ENCODE measurements around the gene KRT35. TPM values are rescaled to one million over a fixed set of nuclear protein-coding genes. Genes with fewer than 3 reads are reported as not detected.
A peak's percentile ranks its signal among the peaks of the same experiment; 100 is the strongest.

Gene KRT35
- total and polyA plus RNA-seq, 4 experiments from 2014 or later: not detected

DNA sequence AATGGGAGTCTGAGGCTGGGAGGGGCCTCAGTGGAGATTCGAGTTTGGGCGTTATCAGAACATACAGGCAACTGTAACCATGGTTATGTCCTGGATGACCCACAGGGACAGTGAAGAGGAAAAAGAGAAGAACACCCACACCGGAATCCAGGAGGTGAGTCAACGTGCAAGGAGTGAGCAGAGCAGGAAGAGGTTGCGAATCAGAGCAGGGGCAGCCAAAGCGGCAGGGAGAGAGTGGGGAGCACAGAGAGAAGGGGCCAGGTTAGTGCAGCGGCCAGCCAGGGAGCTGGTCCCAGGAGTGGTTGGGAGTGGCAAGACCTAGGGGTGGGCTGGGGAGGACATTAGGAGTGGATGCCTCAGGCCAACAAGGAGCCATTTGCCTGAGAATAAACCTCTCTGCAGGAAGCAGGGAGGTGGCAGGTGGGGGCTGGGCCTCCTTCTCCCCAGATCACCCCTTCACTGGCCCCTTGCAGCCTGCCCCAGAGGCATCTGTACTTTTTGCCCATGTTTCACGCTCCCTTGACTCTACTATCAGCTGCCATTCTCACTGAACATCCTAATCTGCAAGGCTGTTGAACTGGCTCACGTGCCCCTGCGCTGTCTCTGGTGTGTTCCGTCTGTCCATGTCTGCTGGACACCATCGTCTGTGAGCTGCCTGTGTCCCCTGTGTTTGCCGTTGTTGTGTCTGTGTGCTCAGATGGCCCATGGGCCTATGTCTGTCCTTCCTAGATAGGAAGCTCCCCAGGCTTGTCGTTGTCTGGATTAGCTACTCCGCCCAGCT lies 19.4 kb upstream of the KRT35 start:
- H3K4me3 Mint-ChIP-seq: no peak overlapping the region
- H3K27ac Mint-ChIP-seq: peak overlapping the region in 4 of 7 donors; percentile 8 to 67 (median 28)
- Histone ChIP-seq H3K27me3 (ENCODE audit: insufficient read depth, low read length) (no peaks in the 10 kb centered on the region), H3K4me1 (ENCODE audit: insufficient read depth, low read length) (peaks cover 11% of the 10 kb centered on the region), H3K9me3 (ENCODE audit: control insufficient read depth in 1 of 2, low read length in 2 of 2) (no peaks in the 10 kb centered on the region), H3K36me3 (ENCODE audit: insufficient read depth, low read length) (no peaks in the 10 kb centered on the region), H3K27ac (ENCODE audit: low read depth, low read length) (no peak overlapping the region), H3K4me3 (ENCODE audit: low read length in 2 of 2) (no peak overlapping the region)
- peaks cover 4 to 23% (median 11%) of the 10 kb centered on the region in 4 donors for H3K4me1 Mint-ChIP-seq
- intact Hi-C loops (cut with micrococcal nuclease): no loop called here
- no peak for DNase-seq
- no peaks in the 10 kb centered on the region for H3K36me3 Mint-ChIP-seq
- POLR2A ChIA-PET (ENCODE audit: partially characterized antibody): no interaction called here
- CTCF ChIA-PET (ENCODE audit: partially characterized antibody): interaction anchor here (0.6 kb wide), 1 partner anchor 593 kb away, joined by 3 read pairs; no protein-coding TSS in a partner anchor
- no peaks in the 10 kb centered on the region for H3K27me3 Mint-ChIP-seq
- H3K9me3 Mint-ChIP-seq: no peaks in the 10 kb centered on the region

GRCh38 chr17:41499714-41500113 lies 18.8 kb upstream of the KRT35 start:
- POLR2A ChIA-PET (ENCODE audit: partially characterized antibody): no interaction called here
- DNase-seq: peak in 1 of 5 donors; percentile 15
- CTCF ChIA-PET (ENCODE audit: partially characterized antibody): no interaction called here
- no peaks in the 10 kb centered on the region for H3K27me3 ChIP-seq (ENCODE audit: insufficient read depth, low read length)
- H3K9me3 Mint-ChIP-seq: no peaks in the 10 kb centered on the region
- intact Hi-C loops (cut with micrococcal nuclease): loop anchor here (5.0 kb wide), 1 partner anchor 177 kb away; no protein-coding TSS in a partner anchor
- H3K4me1 Mint-ChIP-seq: peaks cover 4 to 23% (median 11%) of the 10 kb centered on the region in 4 donors
- H3K27ac Mint-ChIP-seq: peak overlapping the region in 3 of 7 donors; percentile 7 to 61 (median 44)
- H3K36me3 Mint-ChIP-seq: no peaks in the 10 kb centered on the region
- no peak overlapping the region for H3K27ac ChIP-seq (ENCODE audit: low read depth, low read length)
- no peak overlapping the region for H3K4me3 ChIP-seq (ENCODE audit: low read length in 2 of 2)
- H3K27me3 Mint-ChIP-seq: no peaks in the 10 kb centered on the region
- H3K4me1 ChIP-seq (ENCODE audit: insufficient read depth, low read length): peaks cover 11% of the 10 kb centered on the region
- no peak overlapping the region for H3K4me3 Mint-ChIP-seq
- no peaks in the 10 kb centered on the region for H3K9me3 ChIP-seq (ENCODE audit: control insufficient read depth in 1 of 2, low read length in 2 of 2)
- H3K36me3 ChIP-seq (ENCODE audit: insufficient read depth, low read length): no peaks in the 10 kb centered on the region

DNA sequence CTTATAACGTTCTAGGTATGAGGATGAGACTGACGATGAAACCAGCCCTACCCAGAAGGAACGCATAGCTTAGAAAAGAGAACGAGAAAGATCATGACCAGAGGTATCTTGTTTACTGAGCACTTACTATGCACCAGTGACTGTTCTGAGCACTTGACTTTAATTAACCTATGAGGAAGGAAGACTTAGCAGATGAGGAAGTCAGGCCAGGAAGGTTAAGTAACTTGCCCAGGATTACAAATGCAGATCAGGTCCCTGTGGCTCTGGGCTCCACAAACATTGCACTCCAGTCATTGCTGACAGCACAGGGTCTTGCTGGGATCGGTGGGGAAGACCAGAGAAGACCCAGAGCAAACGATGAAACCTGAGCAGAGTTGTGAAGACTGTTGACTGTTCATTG lies 17.3 kb upstream of the KRT35 start:
- no peaks in the 10 kb centered on the region for H3K36me3 Mint-ChIP-seq
- H3K27ac Mint-ChIP-seq: peak overlapping the region in 2 of 7 donors; percentile 13 to 70
- no peaks in the 10 kb centered on the region for H3K36me3 ChIP-seq (ENCODE audit: insufficient read depth, low read length)
- H3K4me3 Mint-ChIP-seq: no peak overlapping the region
- ChIA-PET POLR2A (ENCODE audit: partially characterized antibody) (no interaction called here), CTCF (ENCODE audit: partially characterized antibody) (interaction anchor here (1.0 to 1.4 kb wide), 2 partner anchors 14 to 176 kb away, joined by 3 to 4 read pairs; no protein-coding TSS in a partner anchor)
- H3K27ac ChIP-seq (ENCODE audit: low read depth, low read length): no peak overlapping the region
- H3K4me1 ChIP-seq (ENCODE audit: insufficient read depth, low read length): peaks cover 11% of the 10 kb centered on the region
- no peak overlapping the region for H3K4me3 ChIP-seq (ENCODE audit: low read length in 2 of 2)
- no peak for DNase-seq
- H3K9me3 Mint-ChIP-seq: no peaks in the 10 kb centered on the region
- no peaks in the 10 kb centered on the region for H3K27me3 Mint-ChIP-seq
- no peaks in the 10 kb centered on the region for H3K9me3 ChIP-seq (ENCODE audit: control insufficient read depth in 1 of 2, low read length in 2 of 2)
- intact Hi-C loops (cut with micrococcal nuclease): loop anchor here (5.0 kb wide), 1 partner anchor 176 kb away; no protein-coding TSS in a partner anchor
- H3K27me3 ChIP-seq (ENCODE audit: insufficient read depth, low read length): no peaks in the 10 kb centered on the region
- peaks cover 6 to 27% (median 11%) of the 10 kb centered on the region in 4 donors for H3K4me1 Mint-ChIP-seq

- Mint-ChIP-seq H3K27me3 (no peaks in the 10 kb centered on the region), H3K4me3 (peak overlapping the region in 3 of 8 donors; percentile 42 to 64 (median 51)), H3K36me3 (no peaks in the 10 kb centered on the region), H3K27ac (peak overlapping the region in 4 of 7 donors; percentile 72 to 80 (median 75)), H3K9me3 (no peaks in the 10 kb centered on the region), H3K4me1 (peaks cover 7 to 35% (median 12%) of the 10 kb centered on the region in 4 donors)
- no peak overlapping the region for H3K27ac ChIP-seq (ENCODE audit: low read depth, low read length)
- no peaks in the 10 kb centered on the region for H3K36me3 ChIP-seq (ENCODE audit: insufficient read depth, low read length)
- ChIA-PET POLR2A (ENCODE audit: partially characterized antibody) (no interaction called here), CTCF (ENCODE audit: partially characterized antibody) (interaction anchor here (0.8 to 2.1 kb wide), 6 partner anchors 9 to 175 kb away, joined by 3 to 8 read pairs (median 4); no protein-coding TSS in a partner anchor)
- DNase-seq: peak; percentile 43 to 61 (median 56)
- H3K27me3 ChIP-seq (ENCODE audit: insufficient read depth, low read length): no peaks in the 10 kb centered on the region
- intact Hi-C loops (cut with micrococcal nuclease): loop anchor here (2.0 to 5.0 kb wide), 3 partner anchors 175 to 588 kb away; no protein-coding TSS in a partner anchor
- H3K4me1 ChIP-seq (ENCODE audit: insufficient read depth, low read length): peaks cover 11% of the 10 kb centered on the region
- no peaks in the 10 kb centered on the region for H3K9me3 ChIP-seq (ENCODE audit: control insufficient read depth in 1 of 2, low read length in 2 of 2)
- no peak overlapping the region for H3K4me3 ChIP-seq (ENCODE audit: low read length in 2 of 2)
These were observed 16.0 kb upstream of the KRT35 start for GRCh38 chr17:41496803-41497484.

- DNase-seq: peak in 1 of 5 donors; percentile 8
- H3K27me3 Mint-ChIP-seq: no peaks in the 10 kb centered on the region
- no peak overlapping the region for H3K4me3 ChIP-seq (ENCODE audit: low read length in 2 of 2)
- H3K27ac ChIP-seq (ENCODE audit: low read depth, low read length): no peak overlapping the region
- peaks cover 10 to 48% (median 22%) of the 10 kb centered on the region in 4 donors for H3K4me1 Mint-ChIP-seq
- H3K9me3 ChIP-seq (ENCODE audit: control insufficient read depth in 1 of 2, low read length in 2 of 2): no peaks in the 10 kb centered on the region
- peaks cover 23% of the 10 kb centered on the region for H3K4me1 ChIP-seq (ENCODE audit: insufficient read depth, low read length)
- no peaks in the 10 kb centered on the region for H3K9me3 Mint-ChIP-seq
- POLR2A ChIA-PET (ENCODE audit: partially characterized antibody): no interaction called here
- intact Hi-C loops (cut with micrococcal nuclease): no loop called here
- no peaks in the 10 kb centered on the region for H3K27me3 ChIP-seq (ENCODE audit: insufficient read depth, low read length)
- H3K36me3 Mint-ChIP-seq: no peaks in the 10 kb centered on the region
- no peak overlapping the region for H3K4me3 Mint-ChIP-seq
- CTCF ChIA-PET (ENCODE audit: partially characterized antibody): interaction anchor here (1.2 to 2.0 kb wide), 2 partner anchors 172 to 585 kb away, joined by 3 to 9 read pairs; no protein-coding TSS in a partner anchor
- H3K36me3 ChIP-seq (ENCODE audit: insufficient read depth, low read length): no peaks in the 10 kb centered on the region
- H3K27ac Mint-ChIP-seq: peak overlapping the region in 3 of 7 donors; percentile 71 to 80 (median 77)
These were observed 13.6 kb upstream of the KRT35 start for GRCh38 chr17:41494524-41494923.

DNA sequence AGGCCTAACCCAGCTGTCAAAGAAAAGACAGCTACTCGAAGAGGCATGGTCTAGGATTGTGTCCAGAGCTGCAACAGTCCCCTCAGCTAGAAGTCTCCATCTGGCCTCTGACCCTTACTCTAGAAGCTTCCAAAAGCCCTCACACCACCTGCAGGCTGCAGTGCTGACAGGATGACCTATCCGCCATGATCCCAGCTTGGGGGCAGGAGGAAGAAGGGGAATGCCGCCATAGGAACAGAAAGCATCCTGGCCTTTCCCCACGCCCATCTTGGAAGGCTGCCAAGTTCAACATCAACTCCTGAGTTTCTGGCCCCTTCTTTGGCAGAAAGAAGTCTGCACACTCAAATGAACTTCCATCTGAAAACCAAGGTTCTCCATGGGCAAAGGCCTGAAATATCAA lies 11.8 kb upstream of the KRT35 start:
- POLR2A ChIA-PET (ENCODE audit: partially characterized antibody): interaction anchor here (1.3 kb wide), 1 partner anchor 152 kb away, joined by 3 read pairs; no protein-coding TSS in a partner anchor
- Histone ChIP-seq H3K27me3 (ENCODE audit: insufficient read depth, low read length) (no peaks in the 10 kb centered on the region), H3K36me3 (ENCODE audit: insufficient read depth, low read length) (no peaks in the 10 kb centered on the region), H3K4me1 (ENCODE audit: insufficient read depth, low read length) (peaks cover 23% of the 10 kb centered on the region), H3K27ac (ENCODE audit: low read depth, low read length) (no peak overlapping the region), H3K4me3 (ENCODE audit: low read length in 2 of 2) (no peak overlapping the region), H3K9me3 (ENCODE audit: control insufficient read depth in 1 of 2, low read length in 2 of 2) (no peaks in the 10 kb centered on the region)
- no peaks in the 10 kb centered on the region for H3K36me3 Mint-ChIP-seq
- CTCF ChIA-PET (ENCODE audit: partially characterized antibody): interaction anchor here (0.9 to 1.3 kb wide), 2 partner anchors 170 kb away, joined by 3 to 4 read pairs; no protein-coding TSS in a partner anchor
- H3K4me1 Mint-ChIP-seq: peaks cover 10 to 38% (median 21%) of the 10 kb centered on the region in 4 donors
- H3K9me3 Mint-ChIP-seq: no peaks in the 10 kb centered on the region
- intact Hi-C loops (cut with micrococcal nuclease): no loop called here
- no peak overlapping the region for H3K4me3 Mint-ChIP-seq
- DNase-seq: no peak
- no peaks in the 10 kb centered on the region for H3K27me3 Mint-ChIP-seq
- peak overlapping the region in 1 of 7 donors; percentile 30 for H3K27ac Mint-ChIP-seq

GRCh38 chr17:41492351-41492750 lies 11.4 kb upstream of the KRT35 start:
- Mint-ChIP-seq H3K36me3 (no peaks in the 10 kb centered on the region), H3K27ac (peak overlapping the region in 3 of 7 donors; percentile 5 to 42 (median 37)), H3K27me3 (no peaks in the 10 kb centered on the region), H3K4me3 (no peak overlapping the region), H3K9me3 (no peaks in the 10 kb centered on the region), H3K4me1 (peaks cover 10 to 38% (median 20%) of the 10 kb centered on the region in 4 donors)
- H3K27ac ChIP-seq (ENCODE audit: low read depth, low read length): no peak overlapping the region
- H3K36me3 ChIP-seq (ENCODE audit: insufficient read depth, low read length): no peaks in the 10 kb centered on the region
- H3K9me3 ChIP-seq (ENCODE audit: control insufficient read depth in 1 of 2, low read length in 2 of 2): no peaks in the 10 kb centered on the region
- peak in 1 of 5 donors; percentile 19 for DNase-seq
- no peak overlapping the region for H3K4me3 ChIP-seq (ENCODE audit: low read length in 2 of 2)
- no peaks in the 10 kb centered on the region for H3K27me3 ChIP-seq (ENCODE audit: insufficient read depth, low read length)
- H3K4me1 ChIP-seq (ENCODE audit: insufficient read depth, low read length): peaks cover 22% of the 10 kb centered on the region
- intact Hi-C loops (cut with micrococcal nuclease): no loop called here
- CTCF ChIA-PET (ENCODE audit: partially characterized antibody): interaction anchor here (0.9 to 1.3 kb wide), 2 partner anchors 170 to 171 kb away, joined by 3 to 4 read pairs; no protein-coding TSS in a partner anchor
- POLR2A ChIA-PET (ENCODE audit: partially characterized antibody): interaction anchor here (1.3 kb wide), 1 partner anchor 151 kb away, joined by 3 read pairs; no protein-coding TSS in a partner anchor

Data from CD4-positive, alpha-beta memory T cell (primary cell).